ENCODE measurements around the gene PLEKHM3.

DNA sequence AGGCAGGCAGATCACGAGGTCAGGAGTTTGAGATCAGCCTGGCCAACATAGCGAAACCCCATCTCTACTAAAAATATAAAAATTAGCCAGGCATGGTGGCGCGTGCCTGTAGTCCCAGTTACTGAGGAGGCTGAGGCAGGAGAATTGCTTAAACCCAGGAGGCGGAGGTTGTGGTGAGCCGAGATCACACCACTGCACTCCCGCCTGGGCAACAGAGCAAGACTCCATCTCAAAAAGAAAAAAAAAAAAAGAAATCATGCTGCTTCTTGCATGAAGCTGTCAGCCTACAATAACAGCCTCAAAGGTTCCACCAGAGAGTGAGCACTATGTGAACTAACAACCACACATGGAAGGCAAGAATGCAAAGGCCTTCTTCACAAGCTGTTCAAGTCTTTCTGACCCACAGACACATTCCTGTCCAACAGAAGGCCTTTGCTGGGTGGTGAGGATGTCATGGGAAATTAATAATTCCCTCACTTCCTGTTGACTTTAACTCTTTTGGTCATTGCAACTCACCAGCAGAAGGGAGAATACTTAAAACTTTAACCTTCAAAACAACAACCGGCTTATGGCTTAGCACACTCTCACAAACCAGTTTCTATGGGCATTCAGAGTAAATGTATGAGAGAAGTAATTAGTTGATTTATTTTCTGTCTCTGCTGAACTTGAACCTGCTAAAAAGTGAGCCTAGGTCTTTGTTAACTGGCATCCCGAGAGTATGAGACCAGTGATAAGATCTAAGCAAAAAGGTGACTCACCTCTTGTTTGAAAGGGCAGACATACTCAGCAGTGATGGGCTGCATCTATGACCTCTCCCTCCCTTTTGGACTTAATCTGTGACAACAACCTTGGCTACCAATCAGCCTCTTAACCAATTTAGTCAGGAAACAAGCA lies 11.8 kb downstream of the PLEKHM3 start:
- TF ChIP-seq, protein P1, sequence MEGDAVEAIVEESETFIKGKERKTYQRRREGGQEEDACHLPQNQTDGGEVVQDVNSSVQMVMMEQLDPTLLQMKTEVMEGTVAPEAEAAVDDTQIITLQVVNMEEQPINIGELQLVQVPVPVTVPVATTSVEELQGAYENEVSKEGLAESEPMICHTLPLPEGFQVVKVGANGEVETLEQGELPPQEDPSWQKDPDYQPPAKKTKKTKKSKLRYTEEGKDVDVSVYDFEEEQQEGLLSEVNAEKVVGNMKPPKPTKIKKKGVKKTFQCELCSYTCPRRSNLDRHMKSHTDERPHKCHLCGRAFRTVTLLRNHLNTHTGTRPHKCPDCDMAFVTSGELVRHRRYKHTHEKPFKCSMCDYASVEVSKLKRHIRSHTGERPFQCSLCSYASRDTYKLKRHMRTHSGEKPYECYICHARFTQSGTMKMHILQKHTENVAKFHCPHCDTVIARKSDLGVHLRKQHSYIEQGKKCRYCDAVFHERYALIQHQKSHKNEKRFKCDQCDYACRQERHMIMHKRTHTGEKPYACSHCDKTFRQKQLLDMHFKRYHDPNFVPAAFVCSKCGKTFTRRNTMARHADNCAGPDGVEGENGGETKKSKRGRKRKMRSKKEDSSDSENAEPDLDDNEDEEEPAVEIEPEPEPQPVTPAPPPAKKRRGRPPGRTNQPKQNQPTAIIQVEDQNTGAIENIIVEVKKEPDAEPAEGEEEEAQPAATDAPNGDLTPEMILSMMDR (conservative IDR thresholded peaks at IDR 0.05): no peak
- TF ChIP-seq EZH2 (IDR thresholded peaks at IDR 0.05; ENCODE audit: low read depth): no peak
